Tibial artery (tissue), 4 donors: ENCODE measurements around the gene ARHGEF37.

ENCODE experiments used
- DNase-seq, 2 donors: peaks; one replicate each; pipeline ENCODE4 v3.0.0-alpha.2; 2019
- H3K27ac ChIP-seq, 2 donors: fragments of 200-600 bp; sonication (generic) in 1 of 2; 1 replicate in 1 of 2; 2 replicates in 1 of 2; pipeline ENCODE4 v1.5.1; 2018 to 2019; ENCODE audit warnings: mild to moderate bottlenecking in 1 of 2
- H3K27me3 ChIP-seq, 2 donors: fragments of 200-600 bp; sonication (generic) in 1 of 2; one replicate each; pipeline versions ENCODE4 v1.5.1 to v1.6.0; 2016 to 2019
- H3K36me3 ChIP-seq, 3 donors: fragments of 200-600 bp; sonication (generic) in 2 of 3; one replicate each; pipeline ENCODE4 v1.5.1; 2016 to 2019; ENCODE audit warnings: mild to moderate bottlenecking in 2 of 3
- H3K4me1 ChIP-seq, 4 donors: fragments of 200-600 bp; sonication (generic) in 2 of 4; 1 replicate in 3 of 4; 2 replicates in 1 of 4; pipeline ENCODE4 v1.5.1; 2016 to 2019
- H3K4me3 ChIP-seq, 2 donors: fragments of 200-600 bp; sonication (generic) in 1 of 2; 1 replicate in 1 of 2; 2 replicates in 1 of 2; pipeline ENCODE4 v1.5.1; 2018 to 2019; ENCODE audit warnings: mild to moderate bottlenecking in 2 of 2
- H3K9me3 ChIP-seq, 3 donors: fragments of 200-600 bp; sonication (generic) in 1 of 3; one replicate each; pipeline ENCODE4 v1.5.1; 2016 to 2019
- CTCF ChIP-seq, 2 experiments: fragments of 200-600 bp in 1 of 2; fragments of 450-650 bp in 1 of 2; IDR thresholded peaks; one replicate each; pipeline ENCODE4 v1.5.1; 2017 to 2019; ENCODE audit warnings: antibody characterized with exemption in 2 of 2, mild to moderate bottlenecking in 1 of 2, moderate library complexity in 1 of 2
- intact Hi-C: fragments of 100-400 bp; cut with DNase I; formaldehyde crosslinking; loops from one replicate; pipeline ENCODE4 v1.15.0; 2023; ENCODE audit warnings: low total_unique reads

The ARHGEF37 gene

GRCh38 chr5:149608936-149609545, 27.7 kb downstream of the ARHGEF37 start:
- H3K27me3 ChIP-seq = no peaks in the 10 kb centered on the region
- peaks cover 34 to 77% (median 47%) of the 10 kb centered on the region in 3 donors for H3K36me3 ChIP-seq
- intact Hi-C loops = no loop called here
- no peak overlapping the region for H3K4me3 ChIP-seq
- TF ChIP-seq CTCF (IDR thresholded peaks at IDR 0.05) = no peak
- H3K27ac ChIP-seq = no peak overlapping the region
- peaks cover 0 to 10% (median 4%) of the 10 kb centered on the region in 4 donors for H3K4me1 ChIP-seq
- no peak for DNase-seq
- no peaks in the 10 kb centered on the region for H3K9me3 ChIP-seq

GRCh38 chr5:149609640-149610219, 28.4 kb downstream of the ARHGEF37 start:
- DNase-seq = no peak
- Histone ChIP-seq H3K9me3 (no peaks in the 10 kb centered on the region), H3K4me1 (peaks cover 0 to 10% (median 4%) of the 10 kb centered on the region in 4 donors), H3K27me3 (no peaks in the 10 kb centered on the region), H3K36me3 (peaks cover 34 to 70% (median 43%) of the 10 kb centered on the region in 3 donors), H3K4me3 (no peak overlapping the region), H3K27ac (no peak overlapping the region)
- TF ChIP-seq CTCF (IDR thresholded peaks at IDR 0.05) = no peak
- intact Hi-C loops = no loop called here

- Histone ChIP-seq H3K27ac (no peak overlapping the region), H3K4me3 (no peak overlapping the region), H3K36me3 (peaks cover 34 to 65% (median 43%) of the 10 kb centered on the region in 3 donors), H3K27me3 (no peaks in the 10 kb centered on the region), H3K4me1 (peaks cover 0 to 6% (median 3%) of the 10 kb centered on the region in 4 donors), H3K9me3 (no peaks in the 10 kb centered on the region)
- intact Hi-C loops = no loop called here
- no peak for DNase-seq
- no peak for TF ChIP-seq CTCF (IDR thresholded peaks at IDR 0.05)
These were observed 29.4 kb downstream of the ARHGEF37 start for GRCh38 chr5:149610589-149611255.

- Histone ChIP-seq H3K4me3 (no peak overlapping the region), H3K4me1 (peaks cover 0 to under 1% (median 0%) of the 10 kb centered on the region in 4 donors), H3K27ac (no peak overlapping the region), H3K27me3 (no peaks in the 10 kb centered on the region), H3K9me3 (no peaks in the 10 kb centered on the region), H3K36me3 (peaks cover 34 to 65% (median 41%) of the 10 kb centered on the region in 3 donors)
- no peak for DNase-seq
- intact Hi-C loops = no loop called here
- no peak for TF ChIP-seq CTCF (IDR thresholded peaks at IDR 0.05)
These were observed 30.0 kb downstream of the ARHGEF37 start for GRCh38 chr5:149611326-149611725.

GRCh38 chr5:149614034-149614907, 33.0 kb downstream of the ARHGEF37 start:
- Histone ChIP-seq H3K4me3 (no peak overlapping the region), H3K27ac (no peak overlapping the region), H3K4me1 (no peaks in the 10 kb centered on the region), H3K27me3 (no peaks in the 10 kb centered on the region), H3K9me3 (no peaks in the 10 kb centered on the region), H3K36me3 (peaks cover 34 to 71% (median 50%) of the 10 kb centered on the region in 3 donors)
- intact Hi-C loops = no loop called here
- TF ChIP-seq CTCF (IDR thresholded peaks at IDR 0.05) = no peak
- DNase-seq = no peak
